Stimulated activated CD8-positive, alpha-beta memory T cell treated with anti-CD3 and anti-CD28 coated beads, Interleukin-7, amount 100 ng/mL, for 1 hour (primary cell): ENCODE measurements around the gene DAPP1.
"Not testable (repeated sequence)": the region's sequence is repeated elsewhere in the genome, so short reads cannot be mapped to it uniquely, and the experiment has no call there.

Experiments
- DNase-seq, 2 donors: peaks; one replicate each; pipeline ENCODE4 v3.0.0-alpha.2; 2020; ENCODE audit warnings: low read depth in 2 of 2

Gene DAPP1

GRCh38 chr4:99824070-99824599, 7.5 kb downstream of the DAPP1 start:
- no peak for DNase-seq

GRCh38 chr4:99825272-99825671, 8.6 kb downstream of the DAPP1 start:
- no peak for DNase-seq

- no peak for DNase-seq
Measured at GRCh38 chr4:99826016-99826415, 9.4 kb downstream of the DAPP1 start.

GRCh38 chr4:99827454-99827853, 10.8 kb downstream of the DAPP1 start:
- no peak for DNase-seq

GRCh38 chr4:99827857-99828256, 11.2 kb downstream of the DAPP1 start:
- DNase-seq: no peak

- DNase-seq: no peak
Measured at GRCh38 chr4:99828477-99828876, 11.8 kb downstream of the DAPP1 start.

- not testable (repeated sequence) for DNase-seq
Measured at GRCh38 chr4:99830051-99830450, 13.4 kb downstream of the DAPP1 start.

GRCh38 chr4:99832321-99832720, 15.7 kb downstream of the DAPP1 start:
- no peak for DNase-seq

- DNase-seq: no peak
Measured at GRCh38 chr4:99832758-99833157, 16.1 kb downstream of the DAPP1 start.

- no peak for DNase-seq
Measured at GRCh38 chr4:99833756-99834155, 17.1 kb downstream of the DAPP1 start.

GRCh38 chr4:99834569-99834968, 17.9 kb downstream of the DAPP1 start:
- no peak for DNase-seq

- DNase-seq: no peak
Measured at GRCh38 chr4:99835942-99836341, 19.3 kb downstream of the DAPP1 start.

- DNase-seq: no peak
Measured at GRCh38 chr4:99838927-99839326, 22.3 kb downstream of the DAPP1 start.

GRCh38 chr4:99841129-99841528, 24.5 kb downstream of the DAPP1 start:
- DNase-seq: no peak

GRCh38 chr4:99843413-99843812, 26.8 kb downstream of the DAPP1 start:
- no peak for DNase-seq

GRCh38 chr4:99844048-99844447, 27.4 kb downstream of the DAPP1 start:
- DNase-seq: no peak

- no peak for DNase-seq
Measured at GRCh38 chr4:99845179-99845578, 28.6 kb downstream of the DAPP1 start.

- DNase-seq: no peak
Measured at GRCh38 chr4:99845708-99846469, 29.3 kb downstream of the DAPP1 start.

GRCh38 chr4:99846891-99847290, 30.3 kb downstream of the DAPP1 start:
- DNase-seq: no peak

GRCh38 chr4:99847362-99847976, 30.8 kb downstream of the DAPP1 start:
- no peak for DNase-seq

- no peak for DNase-seq
Measured at GRCh38 chr4:99848591-99849001, 32.0 kb downstream of the DAPP1 start.

GRCh38 chr4:99852199-99852749, 35.6 kb downstream of the DAPP1 start:
- DNase-seq: no peak

GRCh38 chr4:99853190-99853589, 36.6 kb downstream of the DAPP1 start:
- no peak for DNase-seq
